Activated T-helper 9 cell treated with anti-CD3 and anti-CD28 coated beads, Interleukin-2, amount 50 U/mL, for 16 hours (primary cell): ENCODE measurements around the gene TTC27.

Source experiments
- DNase-seq: peaks from one replicate; pipeline ENCODE4 v3.0.0-alpha.2; 2020; ENCODE audit warnings: low read depth

TTC27 gene

GRCh38 chr2:32755666-32756065 is 127.8 kb downstream of the TTC27 start:
- no peak for DNase-seq

GRCh38 chr2:32756074-32756727 is 128.4 kb downstream of the TTC27 start:
- no peak for DNase-seq

GRCh38 chr2:32758232-32758631 is 130.4 kb downstream of the TTC27 start:
- no peak for DNase-seq

GRCh38 chr2:32760628-32761027 is 132.8 kb downstream of the TTC27 start:
- DNase-seq: no peak

GRCh38 chr2:32768387-32769174 is 140.7 kb downstream of the TTC27 start:
- DNase-seq: no peak

- no peak for DNase-seq
These were observed 142.5 kb downstream of the TTC27 start for GRCh38 chr2:32770360-32770759.

GRCh38 chr2:32772638-32773447 is 145.0 kb downstream of the TTC27 start:
- no peak for DNase-seq

- no peak for DNase-seq
These were observed 145.6 kb downstream of the TTC27 start for GRCh38 chr2:32773448-32773808.

- DNase-seq: no peak
These were observed 148.1 kb downstream of the TTC27 start for GRCh38 chr2:32775954-32776353.

GRCh38 chr2:32777714-32778113 is 149.9 kb downstream of the TTC27 start:
- DNase-seq: no peak

GRCh38 chr2:32780961-32781360 is 153.1 kb downstream of the TTC27 start:
- DNase-seq: no peak

GRCh38 chr2:32783469-32783868 is 155.6 kb downstream of the TTC27 start:
- no peak for DNase-seq

- DNase-seq: no peak
These were observed 156.1 kb downstream of the TTC27 start for GRCh38 chr2:32783933-32784332.

GRCh38 chr2:32787207-32787606 is 159.4 kb downstream of the TTC27 start:
- no peak for DNase-seq

GRCh38 chr2:32788114-32788513 is 160.3 kb downstream of the TTC27 start:
- no peak for DNase-seq

- DNase-seq: no peak
These were observed 164.6 kb downstream of the TTC27 start for GRCh38 chr2:32792416-32792815.

GRCh38 chr2:32798829-32799228 is 171.0 kb downstream of the TTC27 start:
- DNase-seq: no peak

GRCh38 chr2:32801741-32802140 is 173.9 kb downstream of the TTC27 start:
- no peak for DNase-seq

GRCh38 chr2:32802877-32803276 is 175.0 kb downstream of the TTC27 start:
- no peak for DNase-seq

GRCh38 chr2:32804205-32804604 is 176.4 kb downstream of the TTC27 start:
- DNase-seq: no peak

GRCh38 chr2:32805104-32806095 is 177.6 kb downstream of the TTC27 start:
- no peak for DNase-seq

- DNase-seq: no peak
These were observed 179.0 kb downstream of the TTC27 start for GRCh38 chr2:32806857-32807256.
